ENCODE measurements around the gene FRMD4A.

DNA sequence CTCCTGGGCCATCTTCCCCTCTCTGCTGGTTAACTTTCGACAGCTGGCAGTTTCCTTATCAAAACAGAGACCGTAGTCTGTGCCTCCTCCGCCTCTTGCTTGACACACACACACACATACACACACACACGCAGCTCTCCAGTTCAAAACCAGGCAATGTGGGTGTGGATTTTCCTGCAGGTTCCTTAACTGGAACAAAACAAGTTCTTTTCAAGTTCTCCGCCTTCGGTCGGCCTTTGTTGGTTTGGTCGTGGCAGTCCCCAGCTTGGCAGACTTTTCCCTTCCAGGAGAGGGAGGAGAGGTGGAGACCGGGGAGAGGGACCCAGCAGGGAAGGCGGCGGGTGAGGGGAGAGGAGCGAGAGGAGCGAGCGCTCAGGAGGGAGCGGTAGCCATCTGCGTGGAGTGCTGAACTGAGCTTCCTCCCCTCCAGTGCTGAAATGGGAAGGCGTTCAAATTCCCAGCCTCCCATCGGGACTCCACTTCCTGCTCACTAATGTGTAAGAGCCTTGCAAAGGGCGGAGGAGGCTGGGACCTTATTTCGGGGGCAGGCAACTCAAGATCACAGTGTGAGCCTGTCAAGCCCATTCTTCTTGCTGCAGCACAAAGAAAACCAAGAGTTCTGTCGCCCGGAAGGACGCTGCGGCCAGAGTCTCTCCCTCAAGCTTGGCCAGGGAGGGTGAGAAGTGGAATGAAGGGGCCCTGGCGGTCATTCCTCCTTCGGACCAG is 623.4 kb downstream of the FRMD4A start:
- no peak for TF ChIP-seq CTCF (IDR thresholded peaks at IDR 0.05)
- no peak for TF ChIP-seq POLR2A (IDR thresholded peaks at IDR 0.05)

Data from testis (tissue), 2 donors.